Fibroblast of peridontal ligament (primary cell): Measurements from ENCODE around the gene XIST.
"Not testable (repeated sequence)": the region's sequence is repeated elsewhere in the genome, so short reads cannot be mapped to it uniquely, and the experiment has no call there.

ENCODE experiments used
- DNase-seq: peaks from one replicate; pipeline ENCODE4 v3.0.0-alpha.2; 2010; ENCODE audit errors: extremely low read depth

The XIST gene

DNA sequence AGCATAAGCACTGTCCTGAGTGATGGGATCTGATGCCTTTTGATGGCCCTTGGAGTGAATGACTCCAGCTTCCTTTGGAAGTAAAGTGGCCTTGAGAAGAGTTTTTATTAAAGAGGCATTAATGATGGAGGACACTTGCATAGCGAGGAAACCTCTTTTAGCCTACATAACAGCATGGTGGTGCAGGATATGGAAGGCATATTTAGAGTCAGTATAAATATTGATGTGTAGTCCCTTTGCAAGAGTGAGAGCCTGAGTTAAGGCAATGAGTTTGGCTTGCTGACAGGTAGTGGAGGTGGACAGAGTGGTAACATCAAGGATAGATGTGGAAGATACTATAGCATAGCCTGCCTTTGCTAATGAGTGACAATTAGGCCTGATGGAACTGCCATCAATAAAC lies 48.4 kb downstream of the XIST start:
- not testable (repeated sequence) for DNase-seq

DNA sequence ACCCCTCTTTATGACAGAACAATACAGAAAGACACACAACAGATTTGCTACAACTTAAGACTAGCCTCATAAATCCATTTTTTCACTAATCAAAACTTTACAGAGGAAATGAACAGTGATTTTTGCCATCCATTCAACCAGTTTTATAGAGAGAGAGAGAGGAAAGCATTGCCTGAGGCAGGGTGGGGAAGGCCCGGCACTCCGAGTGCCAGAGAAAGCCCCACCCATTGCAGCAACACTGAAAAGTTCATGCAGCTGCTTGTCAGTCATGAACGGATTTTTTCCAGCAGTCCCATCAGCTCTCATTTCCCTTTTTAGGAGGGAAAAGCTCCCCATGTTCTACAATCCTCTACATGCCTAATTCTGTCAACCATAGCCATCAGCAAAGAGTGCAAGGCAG lies 52.6 kb downstream of the XIST start:
- no peak for DNase-seq

DNA sequence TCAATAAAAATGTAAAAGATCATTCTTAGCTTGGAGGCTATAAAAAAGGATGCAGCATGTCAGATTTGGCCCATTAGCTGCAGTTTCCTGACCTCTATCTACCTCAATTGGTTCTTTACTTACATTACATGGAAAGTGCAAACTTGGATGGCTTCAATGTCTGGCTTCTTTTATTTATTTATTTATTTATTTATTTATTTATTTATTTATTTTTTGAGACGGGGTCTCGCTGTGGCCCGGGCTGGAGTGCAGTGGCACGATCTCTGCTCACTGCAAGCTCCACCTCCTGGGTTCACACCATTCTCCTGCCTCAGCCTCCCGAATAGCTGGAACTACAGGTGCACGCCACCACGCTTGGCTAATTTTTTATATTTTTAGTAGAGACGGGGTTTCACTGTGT lies 60.0 kb downstream of the XIST start:
- not testable (repeated sequence) for DNase-seq

GRCh38 chrX:73785493-73785892 lies 67.0 kb downstream of the XIST start:
- no peak for DNase-seq
